Stimulated activated CD8-positive, alpha-beta memory T cell treated with anti-CD3 and anti-CD28 coated beads, Interleukin-2, amount 100 ng/mL, for 1 hour (primary cell): ENCODE data around the gene CACTIN.

Experiments
- DNase-seq, 2 donors: peaks; one replicate each; pipeline ENCODE4 v3.0.0-alpha.2; 2020; ENCODE audit warnings: low read depth in 2 of 2

Gene CACTIN

DNA sequence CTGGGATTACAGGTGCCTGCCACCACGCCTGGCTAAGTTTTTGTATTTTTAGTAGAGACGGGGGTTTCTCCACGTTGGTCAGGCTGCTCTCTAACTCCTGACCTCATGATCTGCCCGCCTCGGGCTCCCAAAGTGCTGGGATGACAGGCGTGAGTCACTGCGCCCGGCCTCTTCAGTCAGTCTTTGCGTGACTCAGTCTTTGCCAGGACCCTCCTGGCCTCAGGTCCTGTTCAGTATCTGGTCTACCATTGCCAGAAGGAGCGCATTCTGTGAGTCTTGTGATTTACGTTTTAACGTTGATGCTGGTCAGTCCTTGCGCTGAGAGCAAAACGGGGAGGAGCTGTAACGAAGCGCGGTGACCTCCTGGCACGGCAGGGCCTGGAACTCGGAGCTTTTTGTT lies 61.5 kb downstream of the CACTIN start:
- no peak for DNase-seq

- no peak for DNase-seq
Measured at GRCh38 chr19:3563709-3564524, 62.7 kb downstream of the CACTIN start.
